HG03045 (cell line): ENCODE measurements around the gene ACAP2.
A peak's percentile ranks its signal among the peaks of the same experiment; 100 is the strongest.
"Not testable (repeated sequence)": the region's sequence is repeated elsewhere in the genome, so short reads cannot be mapped to it uniquely, and the experiment has no call there.

Experiments used
- ATAC-seq: cut with Tn5 transposase; IDR thresholded peaks from one replicate; pipeline ENCODE4 v1.9.1; 2021; ENCODE audit warnings: mild to moderate bottlenecking, moderate library complexity; ENCODE audit not compliant: unreplicated experiment

ACAP2 gene

GRCh38 chr3:195445885-195446284 lies 3.1 kb upstream of the ACAP2 start:
- no peak for ATAC-seq

DNA sequence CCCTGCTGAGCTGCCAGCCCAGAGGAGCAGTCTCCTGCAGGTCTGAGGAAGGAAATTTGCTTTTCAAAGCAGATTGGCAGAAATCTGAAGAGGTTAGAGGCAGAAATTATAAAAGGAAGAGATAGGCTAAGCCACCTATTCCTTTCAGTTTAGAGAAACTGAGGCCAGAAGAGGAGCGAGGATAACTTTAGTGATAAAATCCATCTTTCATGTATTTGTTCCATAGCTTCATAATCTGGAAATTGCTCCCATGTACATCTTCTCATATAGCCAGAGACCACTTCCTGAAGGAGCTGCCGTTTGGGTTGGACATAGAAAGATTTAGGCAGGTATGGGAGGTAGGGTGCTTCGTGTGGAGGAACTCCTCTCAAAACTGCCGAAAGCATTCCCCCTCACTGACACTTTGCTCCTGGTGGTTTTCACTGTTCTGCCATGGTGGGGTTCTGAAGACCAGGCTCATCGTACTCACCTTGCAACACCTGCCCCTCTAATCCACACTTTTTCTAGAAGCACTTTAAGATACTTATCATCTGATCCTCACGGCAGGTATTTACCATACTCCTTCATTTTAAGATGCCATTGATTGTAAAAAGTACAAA lies 670 bp upstream of the ACAP2 start:
- no peak for ATAC-seq

DNA sequence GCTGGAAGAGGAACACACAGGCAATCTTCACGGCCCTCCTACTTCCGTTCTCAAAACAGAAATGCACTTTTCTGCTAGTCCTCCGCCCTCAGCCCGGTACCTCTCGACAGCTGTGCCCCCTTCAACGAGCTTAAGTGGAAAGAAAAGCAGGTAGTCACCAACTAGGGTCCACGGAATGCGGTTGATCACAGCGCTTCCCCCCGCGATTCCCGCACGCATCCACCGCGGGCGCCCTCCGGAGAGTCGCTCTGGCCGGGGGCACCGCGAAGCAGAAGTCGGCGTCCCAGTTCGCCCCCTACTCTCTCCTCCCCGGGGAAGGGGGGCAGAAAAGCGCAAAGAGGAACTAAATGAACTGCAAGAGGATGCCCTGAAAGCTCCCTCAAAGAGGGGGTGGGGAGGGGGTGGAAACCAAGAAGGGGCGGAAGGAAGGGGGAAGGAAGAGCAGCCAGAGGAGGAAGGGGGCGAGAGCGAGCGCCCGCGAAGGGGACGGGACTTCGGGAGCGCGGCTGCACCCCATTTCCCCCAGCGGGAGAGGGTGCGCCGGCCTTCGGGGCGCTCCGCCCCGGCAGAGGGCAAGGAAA lies 738 bp downstream of the ACAP2 start:
- ATAC-seq, result peak; percentile 3

DNA sequence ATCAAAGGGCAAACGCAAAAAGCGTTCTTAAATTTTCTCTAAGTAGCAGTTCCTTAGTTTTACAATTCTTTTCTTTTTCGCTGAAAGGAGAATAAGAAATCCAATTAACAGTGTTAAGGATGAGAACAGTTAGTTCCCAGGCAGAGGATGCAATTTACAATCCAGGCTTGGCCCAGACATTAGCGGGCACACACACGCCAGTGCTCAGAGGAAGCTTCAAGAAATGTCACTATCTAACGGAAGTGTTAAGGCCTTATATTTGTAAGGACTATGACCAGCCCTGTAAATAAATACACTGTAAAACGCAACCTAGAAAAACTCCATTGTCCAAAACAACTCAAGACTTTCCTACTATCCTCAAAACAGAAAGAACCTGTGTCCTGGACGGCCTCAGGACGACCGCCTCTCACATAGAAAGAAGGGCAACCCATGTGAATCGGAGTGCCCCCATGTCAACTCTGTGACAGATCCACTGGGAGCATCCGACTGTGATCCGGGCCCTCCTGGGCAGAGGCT lies 1.3 kb downstream of the ACAP2 start:
- ATAC-seq, result no peak

DNA sequence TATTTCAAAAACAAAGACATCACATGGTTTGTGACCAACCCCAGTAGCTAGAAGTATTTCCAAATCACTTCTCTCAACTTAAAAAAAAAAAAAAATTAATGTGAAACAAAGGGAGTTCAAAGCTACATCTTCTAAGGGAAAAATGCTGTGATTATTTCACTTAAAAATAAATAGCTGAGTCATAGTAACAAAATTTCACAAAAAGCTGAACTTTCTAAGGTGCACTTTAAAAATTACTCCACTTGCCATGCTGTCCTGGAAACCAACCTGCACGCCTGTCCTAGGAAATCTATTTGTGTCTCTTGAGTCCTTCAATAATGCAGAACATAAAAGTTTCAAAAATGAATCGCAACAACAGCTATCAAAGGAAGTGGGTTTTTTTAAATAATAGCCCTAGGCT lies 1.8 kb downstream of the ACAP2 start:
- no peak for ATAC-seq

DNA sequence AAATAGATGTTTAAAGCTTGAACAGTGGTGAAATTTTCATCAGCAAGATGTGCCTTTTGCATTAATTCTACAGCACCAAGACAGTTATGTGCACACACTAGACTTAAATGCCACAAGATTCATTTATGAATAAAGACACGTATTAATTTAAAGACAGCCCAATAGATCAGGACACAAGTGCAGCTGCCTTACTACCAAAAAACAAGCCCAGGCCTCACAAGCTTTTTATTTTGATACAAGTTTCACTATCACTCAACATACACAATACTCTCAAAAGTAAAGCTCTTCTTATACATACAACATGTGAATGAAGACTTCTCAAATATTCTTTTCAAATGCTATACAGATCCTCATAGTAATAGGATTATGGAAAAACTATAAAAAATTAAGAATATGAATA lies 2.4 kb downstream of the ACAP2 start:
- ATAC-seq, result no peak

- ATAC-seq, result no peak
These were observed 4.4 kb downstream of the ACAP2 start for GRCh38 chr3:195438371-195438770.

DNA sequence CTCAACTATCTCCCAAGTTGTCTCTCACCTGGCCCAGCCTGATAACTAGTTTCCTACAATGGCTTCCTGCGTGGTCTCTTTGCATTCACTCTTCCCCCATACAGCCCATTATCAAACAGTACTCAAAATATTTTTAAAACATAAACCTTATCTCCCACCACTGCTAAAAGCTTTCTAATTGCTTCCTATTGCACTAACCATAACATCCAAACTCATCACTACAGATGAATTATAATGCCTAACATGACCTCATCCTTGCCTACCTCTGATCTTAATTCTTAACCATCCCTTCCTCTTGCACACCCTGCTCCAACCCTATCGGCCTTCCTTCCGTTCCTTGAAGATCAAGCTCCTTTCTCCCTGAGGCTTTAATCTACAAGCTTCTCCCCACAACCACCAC lies 17.0 kb downstream of the ACAP2 start:
- no peak for ATAC-seq

GRCh38 chr3:195423818-195424217 lies 19.0 kb downstream of the ACAP2 start:
- ATAC-seq, result no peak

DNA sequence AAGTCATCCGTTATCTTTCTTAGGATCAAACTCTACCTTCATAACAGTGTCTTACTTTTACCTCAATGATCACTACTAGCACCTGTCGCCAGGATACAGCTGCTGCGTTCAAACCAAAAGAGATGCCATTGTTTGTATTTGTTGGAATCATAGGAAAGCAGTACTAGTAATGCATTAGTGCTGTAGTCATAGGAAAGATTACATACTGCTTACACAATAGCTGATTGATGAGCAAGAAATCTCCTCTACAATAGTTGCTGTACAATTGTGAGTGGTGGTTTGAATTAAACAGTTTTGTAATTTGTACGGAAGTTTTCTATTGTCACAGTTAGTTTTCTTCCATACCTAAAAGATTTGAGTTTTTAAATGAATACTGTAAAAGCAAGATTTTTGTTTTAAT lies 21.4 kb downstream of the ACAP2 start:
- ATAC-seq, result no peak

DNA sequence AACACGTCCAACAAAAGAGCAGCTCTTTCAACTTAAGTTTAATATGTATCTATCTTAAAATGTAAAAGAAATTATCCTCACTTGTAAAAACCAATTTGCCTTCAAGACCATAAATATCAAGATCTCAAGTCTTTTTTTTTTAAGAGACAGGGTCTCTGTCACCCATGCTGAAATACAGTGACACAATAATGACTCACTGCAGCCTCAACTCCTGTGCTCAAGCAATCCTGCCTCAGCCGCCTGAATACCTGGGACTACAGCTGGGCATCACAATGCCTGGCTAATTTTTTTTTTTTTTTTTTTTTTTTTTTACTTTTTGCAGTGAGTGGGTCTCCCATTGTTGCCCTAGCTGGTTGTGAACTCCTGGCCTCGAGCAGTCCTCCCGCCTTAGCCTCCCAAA lies 26.0 kb downstream of the ACAP2 start:
- ATAC-seq, result no peak

GRCh38 chr3:195411836-195412235 lies 31.0 kb downstream of the ACAP2 start:
- ATAC-seq, result no peak

GRCh38 chr3:195410546-195410945 lies 32.3 kb downstream of the ACAP2 start:
- no peak for ATAC-seq

- no peak for ATAC-seq
These were observed 35.0 kb downstream of the ACAP2 start for GRCh38 chr3:195407531-195408409.

DNA sequence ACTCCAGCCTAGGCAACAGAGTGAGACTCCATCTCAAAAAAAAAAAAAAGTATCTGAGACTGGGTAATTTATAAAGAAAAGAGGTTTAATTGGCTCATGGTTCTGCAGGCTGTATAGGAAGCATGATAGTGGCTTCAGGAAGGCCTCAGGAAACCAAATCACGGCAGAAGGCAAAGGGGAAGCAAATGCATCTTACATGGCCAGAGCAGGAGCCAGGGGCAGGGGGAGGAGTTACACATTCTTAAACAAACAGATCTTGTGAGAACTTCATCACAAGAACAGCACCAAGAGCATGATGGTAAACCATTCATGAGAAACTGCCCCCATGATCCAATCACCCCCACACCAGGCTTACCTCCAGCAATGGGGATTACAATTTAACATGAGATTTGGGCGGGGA lies 37.2 kb downstream of the ACAP2 start:
- no peak for ATAC-seq

DNA sequence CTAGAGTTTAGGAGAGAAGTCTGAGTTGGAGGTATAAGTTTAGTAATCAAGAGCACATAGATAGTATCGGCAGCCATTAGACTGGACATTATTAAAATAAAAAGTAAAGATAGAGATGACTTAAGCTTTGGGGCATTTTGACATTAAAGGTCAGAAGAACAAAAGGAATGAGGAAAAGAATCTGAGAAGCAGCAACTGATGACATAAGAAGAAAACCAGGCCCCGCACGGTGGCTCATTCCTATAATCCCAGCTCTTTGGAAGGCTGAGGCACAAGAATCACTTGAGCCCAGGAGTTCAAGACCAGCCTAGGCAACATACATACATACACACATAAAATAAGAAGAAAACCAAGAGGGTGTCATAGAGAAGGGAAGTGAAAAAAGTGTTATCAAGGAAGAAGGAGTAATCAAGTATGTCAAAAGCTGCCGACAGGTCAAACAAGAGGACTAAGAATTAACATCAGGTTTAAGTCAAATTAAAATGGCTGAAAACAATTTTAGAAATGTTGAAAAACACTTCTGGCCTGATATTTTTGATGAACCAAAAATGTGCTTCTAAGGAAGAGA lies 38.9 kb downstream of the ACAP2 start:
- no peak for ATAC-seq

DNA sequence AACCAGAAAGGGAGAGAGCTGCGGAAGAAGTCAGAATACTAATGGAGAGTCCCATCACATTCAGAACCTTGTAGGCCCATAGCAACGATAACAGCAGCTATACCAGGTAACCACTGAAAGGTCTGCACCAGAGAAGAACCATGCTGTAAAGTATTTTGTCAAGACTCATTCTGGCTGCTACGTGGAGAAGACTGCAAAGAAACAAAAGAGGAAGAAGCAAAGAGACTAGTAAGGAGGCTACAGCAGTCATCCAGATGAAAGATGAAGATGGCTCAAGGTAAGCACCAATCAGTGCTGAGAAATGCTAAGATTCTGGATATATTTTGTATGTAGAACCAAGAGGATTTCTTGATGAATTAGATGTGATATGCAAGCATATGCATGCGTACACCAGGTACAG lies 39.6 kb downstream of the ACAP2 start:
- ATAC-seq, result no peak

DNA sequence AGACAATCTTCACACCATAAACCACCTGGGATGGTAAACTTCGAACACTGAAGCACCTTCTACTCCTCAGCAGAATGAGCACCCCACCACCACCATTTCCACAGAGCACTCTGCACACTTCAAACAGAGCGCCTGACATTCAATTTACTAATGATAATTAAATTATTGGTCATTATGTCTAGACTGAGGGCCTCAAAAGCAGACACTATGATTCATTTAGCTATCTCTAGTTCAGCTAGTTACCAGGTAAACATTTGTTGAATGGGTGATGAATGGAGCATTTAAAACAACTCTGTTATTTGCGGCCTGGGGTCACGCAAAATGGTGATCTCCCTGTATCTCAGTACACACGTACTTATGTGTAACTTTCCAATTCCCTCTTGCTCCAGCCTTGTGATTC lies 40.9 kb downstream of the ACAP2 start:
- no peak for ATAC-seq

DNA sequence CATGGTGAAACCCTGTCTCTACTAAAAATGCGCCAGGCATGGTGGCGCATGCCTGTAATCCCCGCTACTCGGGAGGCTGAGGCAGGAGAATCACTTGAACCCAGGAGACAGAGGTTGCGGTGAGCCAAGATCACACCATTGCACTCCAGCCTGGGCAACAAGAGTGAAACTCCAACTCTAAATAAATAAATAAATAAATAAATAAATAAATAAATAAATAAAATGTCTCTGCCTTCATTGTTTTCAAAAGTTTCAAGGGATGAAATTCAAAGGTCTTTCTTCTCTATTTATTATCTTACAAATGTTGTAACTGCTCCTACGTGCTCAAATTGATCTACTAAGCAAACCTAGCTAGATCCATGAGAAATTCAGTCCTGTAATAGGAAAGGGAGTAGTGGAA lies 44.4 kb downstream of the ACAP2 start:
- ATAC-seq, result not testable (repeated sequence)

DNA sequence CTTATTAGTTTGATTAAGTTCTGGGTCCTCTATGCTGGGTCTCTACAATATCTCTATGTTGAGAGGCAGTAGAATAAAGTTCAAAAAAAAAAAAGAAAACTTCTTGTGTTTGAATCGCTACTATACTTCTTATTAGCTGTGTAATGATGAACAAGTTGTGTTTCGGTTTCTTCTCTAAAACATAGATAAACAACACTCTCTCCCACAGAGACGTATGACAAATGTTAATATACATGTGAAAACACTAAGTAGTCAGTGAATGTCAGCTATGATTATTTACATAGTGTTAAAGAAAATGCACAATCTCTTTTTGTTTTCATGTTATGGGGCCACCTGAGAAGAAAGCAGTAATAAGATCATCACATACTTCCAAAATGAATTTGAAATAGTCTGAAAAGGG lies 45.3 kb downstream of the ACAP2 start:
- ATAC-seq, result no peak

DNA sequence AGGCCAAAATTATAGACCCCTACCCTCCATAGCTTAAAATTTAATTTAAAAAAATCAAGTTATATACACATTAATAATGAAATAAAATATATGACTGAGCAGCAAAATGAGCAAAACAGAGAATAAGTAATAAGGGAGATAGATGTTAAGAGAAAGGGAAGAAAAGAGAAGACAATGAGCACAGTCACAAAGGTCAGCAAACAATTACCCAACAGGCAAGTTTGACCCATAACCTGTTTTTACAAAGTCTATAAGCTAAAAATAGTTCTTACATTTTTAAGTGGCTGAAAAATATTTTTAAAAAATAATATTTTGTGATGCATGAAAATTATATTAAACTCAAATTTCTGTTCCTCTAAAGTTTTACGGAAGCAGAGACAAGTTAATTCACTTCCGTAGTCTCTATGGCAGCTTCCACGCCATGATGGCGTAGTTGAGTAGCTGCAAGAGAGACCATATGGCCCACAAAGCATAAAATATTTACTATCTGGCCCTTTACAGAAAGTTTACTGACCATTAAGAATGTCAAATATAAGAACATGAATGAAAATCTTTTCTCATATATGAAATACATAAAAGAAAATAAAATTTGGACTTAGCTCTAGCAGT lies 47.5 kb downstream of the ACAP2 start:
- ATAC-seq, result no peak
